Measurements from ENCODE around the gene ACP7.
A peak's percentile ranks its signal among the peaks of the same experiment; 100 is the strongest.
"Not testable (repeated sequence)": the region's sequence is repeated elsewhere in the genome, so short reads cannot be mapped to it uniquely, and the experiment has no call there.

ACP7 gene

DNA sequence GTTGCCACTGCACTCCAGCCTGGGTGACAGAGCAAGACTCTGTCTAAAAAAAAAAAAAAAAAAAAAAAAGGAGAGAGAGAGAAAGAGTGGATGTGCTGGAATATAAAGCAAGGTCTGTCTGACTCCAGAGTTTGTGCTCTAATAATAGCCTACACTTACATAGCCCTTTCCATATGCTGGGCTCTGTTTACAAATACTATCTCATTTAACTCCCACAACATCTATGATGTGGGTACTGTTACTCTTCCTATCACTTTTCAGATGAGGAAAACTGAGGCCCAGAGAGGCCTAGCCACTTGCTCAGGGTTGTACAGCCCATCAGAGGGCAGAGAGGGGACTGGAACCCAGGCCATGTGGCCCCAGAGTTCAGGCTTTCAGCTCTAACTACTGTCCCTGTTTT lies 25.5 kb downstream of the ACP7 start:
- DNase-seq (ENCODE audit: low read depth) = no peak

DNA sequence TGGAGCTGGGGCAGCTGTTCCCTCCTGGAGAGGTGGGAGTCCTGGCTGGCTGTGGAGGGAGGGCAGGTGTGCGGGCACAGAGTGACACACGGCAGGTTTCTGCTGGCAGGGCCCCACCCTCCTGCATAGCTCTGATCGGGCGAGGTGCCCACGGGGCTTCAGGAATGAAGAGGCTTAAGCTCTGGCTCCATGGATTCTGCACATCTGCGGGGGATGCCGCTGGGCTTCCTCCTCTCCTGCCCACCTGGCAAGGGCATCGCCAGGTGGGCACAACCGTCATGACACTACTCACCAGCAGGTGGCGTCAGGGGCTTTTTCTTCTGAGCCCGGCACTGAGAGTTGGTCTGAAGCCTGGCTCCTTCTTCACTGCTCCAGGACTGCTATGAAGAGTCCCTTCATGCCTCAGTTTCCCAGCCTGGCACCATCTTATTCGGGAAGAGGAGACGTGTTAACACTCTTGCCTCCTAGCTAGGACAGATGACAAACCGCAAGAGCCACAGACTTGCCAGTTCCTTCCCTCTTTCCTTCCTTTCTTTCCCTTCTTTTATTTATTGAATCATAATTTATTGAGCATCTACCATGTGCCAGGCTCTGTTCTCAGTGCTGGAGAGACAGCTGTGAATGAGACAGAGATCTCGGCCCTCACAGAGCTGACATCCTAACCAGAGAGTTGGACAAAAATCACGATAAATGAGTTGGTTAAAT lies 26.2 kb downstream of the ACP7 start:
- DNase-seq (ENCODE audit: low read depth) = no peak

DNA sequence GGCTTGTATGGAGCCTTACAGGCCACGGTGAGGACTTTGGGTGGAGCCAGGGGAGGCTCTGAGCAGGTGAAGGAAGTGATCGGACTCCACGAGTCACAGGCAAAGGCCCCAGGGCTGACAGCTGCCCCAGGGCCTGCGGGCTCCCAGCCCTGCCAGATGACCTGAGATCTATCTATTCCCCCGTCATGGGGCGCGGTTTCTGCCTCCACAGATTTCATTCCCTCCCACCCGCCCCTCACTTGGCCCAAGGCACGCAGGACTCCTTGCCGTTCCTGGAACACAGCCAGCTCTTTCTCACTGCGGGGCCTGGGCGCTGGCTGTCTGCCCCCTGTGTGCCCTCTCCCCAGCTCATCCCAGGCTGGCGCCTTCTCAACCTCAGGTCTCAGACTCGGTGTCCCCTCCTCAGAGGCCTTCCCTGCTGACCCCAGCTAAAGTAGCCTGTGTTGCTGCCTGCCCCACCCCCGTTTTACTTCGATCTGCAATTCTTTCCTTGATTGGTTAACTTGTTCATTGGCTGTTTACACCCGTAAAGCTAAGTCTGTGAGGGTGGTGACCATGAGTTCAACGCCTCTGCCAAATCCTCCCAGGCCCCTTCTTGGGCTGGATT lies 27.5 kb downstream of the ACP7 start:
- DNase-seq (ENCODE audit: low read depth) = no peak

DNA sequence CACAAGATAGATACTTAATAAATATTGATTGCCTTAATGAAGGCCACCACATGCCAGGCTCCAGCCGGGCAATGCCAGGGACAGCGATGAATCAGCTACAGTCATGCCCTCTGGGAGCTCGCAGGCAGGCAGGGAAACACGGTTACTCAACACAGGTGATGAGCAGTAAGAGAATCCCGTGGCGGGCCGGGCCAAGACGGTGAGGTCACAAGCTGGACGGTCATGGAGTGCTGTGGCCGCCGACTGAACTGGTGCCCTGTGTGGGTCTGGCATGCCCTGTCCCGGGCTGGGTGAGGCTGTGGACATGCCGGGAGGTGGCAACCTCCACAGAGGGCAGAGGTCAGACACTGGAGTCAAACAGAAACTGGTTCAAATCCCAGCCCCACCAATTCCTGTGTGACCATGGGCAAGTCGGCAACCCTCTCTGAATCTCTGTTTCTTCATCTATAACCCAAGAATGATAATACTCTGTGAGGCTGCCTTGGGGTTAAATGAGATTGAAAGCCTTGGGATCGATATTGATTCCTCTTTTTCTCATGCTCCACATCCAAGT lies 28.2 kb downstream of the ACP7 start:
- peak; percentile 62 for DNase-seq (ENCODE audit: low read depth)

DNA sequence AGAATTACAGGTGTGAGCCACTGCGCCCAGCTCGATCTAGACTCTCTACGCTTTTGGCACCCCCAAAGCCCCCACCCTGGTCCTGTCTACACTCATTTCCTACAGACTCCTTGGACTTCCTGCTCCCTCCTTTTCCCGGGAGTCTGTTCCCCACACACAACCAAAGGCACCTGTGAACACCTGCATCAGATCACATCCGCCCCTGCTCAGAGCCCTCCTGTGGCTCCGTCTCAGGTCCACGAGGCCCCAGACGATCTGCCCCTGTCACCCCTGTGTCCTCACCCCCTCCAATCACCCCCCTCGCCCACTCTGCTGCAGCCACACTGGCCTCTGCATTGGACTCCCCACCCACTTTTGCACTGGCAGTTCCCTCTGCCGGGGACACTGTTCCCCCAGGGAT lies 29.0 kb downstream of the ACP7 start:
- no peak for DNase-seq (ENCODE audit: low read depth)

DNA sequence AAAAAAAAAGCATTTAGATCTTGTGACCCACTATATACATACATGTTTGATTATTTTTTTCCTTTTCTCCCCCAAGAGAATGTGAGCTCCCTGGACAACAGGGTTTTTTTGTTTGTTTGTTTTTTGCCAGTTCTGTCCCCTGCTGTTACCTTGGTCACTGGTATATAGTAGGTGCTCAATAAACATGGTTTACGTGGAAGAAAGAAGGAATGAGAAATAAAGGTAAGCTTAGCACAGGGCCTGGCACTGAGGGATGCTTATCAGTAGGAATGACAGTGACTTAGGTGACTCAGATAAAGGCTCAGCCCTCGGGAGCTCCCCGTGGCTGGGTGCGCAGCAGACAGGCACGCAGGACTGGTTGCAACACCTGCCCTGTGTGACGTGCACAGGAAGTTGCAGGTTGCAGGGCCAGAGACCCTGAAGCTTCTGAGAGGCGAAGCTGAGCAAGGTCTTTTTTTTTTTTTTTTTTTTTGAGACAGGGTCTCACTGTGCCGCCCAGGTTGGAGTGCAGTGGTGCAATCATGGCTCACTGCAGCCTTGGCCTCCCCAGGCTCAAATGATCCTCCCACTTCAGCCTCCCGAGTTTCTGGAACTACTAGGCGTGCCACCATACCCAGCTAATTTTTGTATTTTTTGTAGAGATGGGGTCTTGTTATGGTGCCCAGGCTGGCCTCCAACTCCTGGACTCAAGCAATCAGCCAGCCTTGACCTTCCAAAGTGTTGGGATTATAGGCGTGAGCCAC lies 31.1 kb downstream of the ACP7 start:
- DNase-seq (ENCODE audit: low read depth) = no peak

DNA sequence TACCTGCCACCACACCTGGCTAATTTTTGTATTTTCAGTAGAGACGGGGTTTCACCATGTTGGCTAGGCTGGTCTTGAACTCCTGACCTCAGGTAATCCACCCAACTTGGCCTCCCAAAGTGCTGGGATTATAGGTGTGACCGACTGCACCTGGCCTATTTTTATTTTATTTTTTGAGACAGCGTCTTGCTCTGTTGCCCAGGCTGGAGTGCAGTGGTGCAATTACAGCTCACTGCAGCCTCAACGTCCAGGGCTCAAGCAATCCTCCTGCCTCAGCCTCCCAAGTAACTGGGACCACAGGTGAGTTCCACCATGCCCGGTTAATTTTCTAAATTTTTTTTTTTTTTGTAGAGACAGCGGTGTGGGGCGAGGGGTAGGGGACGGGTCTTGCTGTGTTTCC lies 32.9 kb downstream of the ACP7 start:
- not testable (repeated sequence) for DNase-seq (ENCODE audit: low read depth)

DNA sequence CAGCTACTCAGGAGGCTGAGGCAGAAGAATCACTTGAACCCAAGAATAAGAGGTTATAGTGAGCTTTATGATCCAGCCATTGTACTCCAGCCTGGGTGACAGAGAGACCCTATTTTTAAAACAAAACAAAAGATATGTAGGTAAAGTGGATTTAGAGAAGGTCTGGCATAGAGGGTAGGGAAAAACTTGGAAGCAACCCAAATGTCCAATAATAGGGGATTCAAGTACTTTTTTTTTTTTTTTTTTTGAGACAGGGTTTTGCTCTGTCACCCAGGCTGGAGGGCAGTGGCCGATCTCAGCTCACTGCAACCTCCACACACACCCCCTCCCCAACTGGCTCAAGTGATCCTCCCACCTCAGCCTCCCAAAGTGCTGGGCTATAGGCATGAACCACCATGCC lies 35.7 kb downstream of the ACP7 start:
- no peak for DNase-seq (ENCODE audit: low read depth)

DNA sequence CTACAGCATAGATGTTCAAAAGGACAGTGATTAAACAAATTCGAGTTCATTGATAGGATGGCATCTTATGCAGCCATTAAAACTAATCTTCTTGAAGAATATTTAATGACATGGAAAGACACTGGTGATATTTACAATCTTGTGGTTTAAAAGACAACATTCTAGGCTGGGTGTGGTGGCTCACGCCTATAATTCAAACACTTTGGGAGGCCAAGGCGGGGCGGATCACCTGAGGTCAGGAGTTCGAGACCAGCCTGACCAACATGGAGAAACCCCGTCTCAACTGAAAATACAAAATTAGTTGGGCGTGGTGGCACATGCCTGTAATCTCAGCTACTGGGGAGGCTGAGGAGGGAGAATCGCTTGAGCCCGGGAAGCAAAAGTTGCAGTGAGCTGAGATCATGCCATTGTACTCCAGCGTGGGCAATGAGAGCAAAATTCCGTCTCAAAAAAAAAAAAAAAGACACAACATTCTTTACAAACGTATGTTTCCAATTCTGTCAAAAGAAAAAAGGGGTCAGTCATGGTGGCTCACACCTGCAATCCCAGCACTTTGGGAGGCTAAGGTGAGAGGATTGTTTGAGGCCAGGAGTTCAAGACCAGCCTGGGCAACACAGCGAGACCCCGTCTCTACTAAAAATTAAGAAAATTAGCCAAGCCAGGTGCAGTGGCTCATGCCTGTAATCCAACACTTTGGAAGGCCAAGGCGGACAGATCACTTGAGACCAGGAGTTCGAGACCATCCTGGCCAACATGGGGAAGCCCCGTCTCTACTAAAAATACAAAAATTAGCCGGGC lies 39.0 kb downstream of the ACP7 start:
- no peak for DNase-seq (ENCODE audit: low read depth)

DNA sequence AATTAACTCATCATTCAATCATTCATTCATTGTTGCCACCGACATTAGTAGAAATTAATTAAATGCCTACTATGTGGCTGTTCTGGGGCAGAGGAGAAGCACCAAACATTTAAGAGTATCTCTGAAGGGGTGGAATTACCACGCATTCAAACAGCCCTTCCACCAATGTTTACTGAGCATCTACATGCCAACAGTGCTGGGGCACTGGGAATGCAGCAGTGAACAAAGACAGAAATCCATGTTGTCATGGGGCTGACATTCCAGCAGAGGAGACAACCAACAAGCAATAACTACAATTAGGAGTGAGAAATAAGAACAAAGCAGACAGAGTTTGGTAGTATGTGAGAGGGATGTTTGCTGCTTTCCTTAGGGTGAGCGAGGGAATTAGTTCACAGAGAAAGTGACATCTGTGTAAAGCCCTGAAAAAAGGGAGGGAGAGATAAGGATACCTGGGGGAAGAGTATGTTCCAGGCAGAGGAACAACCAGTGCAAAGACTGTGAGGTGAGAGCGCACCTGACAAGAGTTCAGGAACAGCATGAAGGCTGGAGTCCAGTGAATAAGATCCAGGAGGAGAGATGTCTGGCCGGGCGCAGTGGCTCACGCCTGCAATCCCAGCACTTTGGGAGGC lies 40.1 kb downstream of the ACP7 start:
- no peak for DNase-seq (ENCODE audit: low read depth)

DNA sequence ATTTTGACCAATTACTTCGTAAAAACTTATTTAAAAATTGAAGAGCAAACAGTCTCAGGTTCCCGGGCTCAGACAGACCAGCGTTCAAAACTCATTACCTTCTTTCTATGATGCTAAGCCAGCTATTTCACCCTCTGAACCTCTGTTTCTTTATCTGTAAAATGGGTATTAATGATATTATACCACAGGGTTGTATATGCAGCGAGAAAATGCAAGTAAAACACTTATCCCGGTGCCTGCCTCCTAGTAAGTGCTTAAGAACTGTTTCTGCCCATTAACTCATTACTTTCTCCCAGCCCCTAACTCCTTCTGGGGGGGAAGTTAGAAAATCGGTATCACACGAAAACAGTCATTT lies 41.0 kb downstream of the ACP7 start:
- no peak for DNase-seq (ENCODE audit: low read depth)

DNA sequence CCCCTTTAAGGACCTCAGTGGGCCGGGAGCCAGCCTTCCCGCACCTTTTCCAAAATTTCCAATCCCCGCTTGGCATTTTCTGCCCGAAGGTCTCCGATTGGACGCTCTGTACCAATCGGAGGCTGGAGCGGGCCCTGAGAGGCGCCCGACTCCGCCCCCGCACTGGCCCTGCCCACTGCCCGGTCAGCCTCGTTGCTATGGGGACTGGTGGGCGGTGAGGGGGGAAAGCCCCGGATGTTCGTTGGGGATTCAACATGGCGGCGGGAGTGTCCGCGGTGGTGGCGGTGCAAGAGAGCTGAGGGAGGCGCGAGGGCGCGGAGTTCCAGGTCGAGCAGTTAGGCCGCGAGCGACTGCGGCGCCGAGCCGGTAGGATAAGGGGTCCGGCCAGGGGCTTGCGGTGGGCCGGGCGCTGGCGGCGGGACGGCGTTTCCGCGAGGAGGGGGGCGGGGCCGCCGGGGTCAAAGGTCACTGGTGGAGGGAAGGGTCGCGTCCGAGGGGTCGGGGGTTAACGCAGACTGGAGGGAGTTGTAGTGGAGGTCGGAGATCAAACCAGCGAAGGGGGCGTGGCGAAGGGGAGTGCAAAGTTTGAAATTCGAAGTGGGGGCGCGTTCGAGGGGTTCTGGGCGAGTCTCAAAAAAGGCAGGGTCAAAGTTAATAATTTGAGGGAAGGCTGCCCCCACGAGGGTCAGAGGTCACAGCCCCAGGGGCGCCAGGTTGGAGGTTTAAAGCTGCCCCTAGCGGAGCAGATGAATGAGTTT lies 41.6 kb downstream of the ACP7 start, which contains the start of gene PAK4:
PAK4 (plus strand) TSS at position 233 of the 758 bp plus-strand sequence. CDS start 43,768 bp downstream, outside the sequence.
- DNase-seq (ENCODE audit: low read depth) = peak; percentile 96

DNA sequence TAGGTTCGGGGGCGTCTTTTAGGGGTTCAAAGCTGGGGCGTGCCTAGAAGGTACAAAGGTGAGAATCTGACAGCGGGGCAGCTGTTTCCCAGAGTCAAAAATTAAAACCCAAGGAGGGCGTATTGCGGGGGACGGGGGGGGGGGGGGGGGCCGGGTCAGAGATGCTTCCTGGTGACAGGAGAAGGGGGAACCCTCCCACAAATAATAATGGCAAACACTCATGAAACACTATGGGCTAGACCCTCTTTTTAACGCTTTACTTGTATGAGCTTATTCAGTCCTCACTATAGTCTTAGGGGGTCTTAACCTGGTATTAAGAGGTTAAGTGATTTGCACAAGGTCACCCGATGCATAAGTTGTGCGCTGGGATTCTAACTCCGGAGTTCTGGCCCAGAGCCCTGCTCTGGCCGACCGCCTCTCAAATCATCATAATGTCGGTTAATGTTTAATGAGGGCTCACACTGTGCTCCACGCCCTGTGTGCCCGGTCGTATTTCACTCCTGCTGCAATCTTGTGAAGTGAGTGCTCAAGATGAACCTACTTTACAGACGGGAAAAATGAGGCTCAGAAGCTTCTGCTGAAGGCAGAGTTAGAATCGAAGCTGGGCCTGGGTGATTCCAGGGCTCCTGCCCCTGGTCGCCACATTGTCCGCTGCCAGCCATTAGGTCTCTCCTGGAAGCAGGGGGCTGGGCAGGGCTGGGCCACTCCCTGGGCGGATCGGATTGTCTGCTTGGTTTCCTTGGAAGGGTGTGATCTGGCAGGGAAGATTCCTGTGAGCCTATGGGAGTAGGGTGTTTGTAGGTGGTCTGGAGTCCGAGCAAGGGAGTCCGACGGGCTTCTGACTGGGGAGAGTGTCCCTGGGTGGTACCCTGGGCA lies 42.4 kb downstream of the ACP7 start:
- DNase-seq (ENCODE audit: low read depth) = peak; percentile 49

DNA sequence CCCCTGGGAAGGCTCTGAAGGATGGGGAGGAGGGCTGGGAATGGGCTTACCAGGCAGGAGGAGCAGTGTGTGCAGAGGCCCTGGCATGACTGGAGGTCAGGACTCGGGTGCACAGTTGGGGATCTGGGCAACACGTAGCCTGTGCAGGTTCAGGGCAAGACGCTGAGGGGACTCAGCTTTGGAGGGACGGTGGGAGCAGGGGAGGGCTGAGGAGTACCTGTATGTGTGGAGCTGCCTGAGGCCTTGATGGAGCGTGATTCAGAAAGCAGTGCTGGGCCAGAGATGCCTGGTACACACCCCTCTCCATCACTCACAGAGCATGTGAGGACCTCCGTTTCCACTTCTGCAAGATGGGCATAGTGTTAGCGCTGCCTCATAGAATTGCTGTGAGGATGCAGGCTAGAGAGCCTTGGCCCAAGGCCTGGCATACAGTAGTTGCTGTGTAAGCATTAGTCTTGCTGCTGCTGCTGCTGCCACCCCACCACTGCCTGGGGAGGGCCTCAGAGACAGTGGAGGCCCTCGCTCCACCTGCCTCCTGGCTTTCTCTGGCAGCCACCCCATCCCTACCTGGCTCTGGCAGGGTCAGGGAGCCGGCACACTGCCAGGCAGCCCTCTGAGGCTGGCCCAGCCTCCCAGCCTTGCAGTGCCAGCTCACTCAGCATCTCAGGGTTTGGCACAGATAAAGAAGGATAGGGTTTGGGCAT lies 43.8 kb downstream of the ACP7 start:
- no peak for DNase-seq (ENCODE audit: low read depth)

DNA sequence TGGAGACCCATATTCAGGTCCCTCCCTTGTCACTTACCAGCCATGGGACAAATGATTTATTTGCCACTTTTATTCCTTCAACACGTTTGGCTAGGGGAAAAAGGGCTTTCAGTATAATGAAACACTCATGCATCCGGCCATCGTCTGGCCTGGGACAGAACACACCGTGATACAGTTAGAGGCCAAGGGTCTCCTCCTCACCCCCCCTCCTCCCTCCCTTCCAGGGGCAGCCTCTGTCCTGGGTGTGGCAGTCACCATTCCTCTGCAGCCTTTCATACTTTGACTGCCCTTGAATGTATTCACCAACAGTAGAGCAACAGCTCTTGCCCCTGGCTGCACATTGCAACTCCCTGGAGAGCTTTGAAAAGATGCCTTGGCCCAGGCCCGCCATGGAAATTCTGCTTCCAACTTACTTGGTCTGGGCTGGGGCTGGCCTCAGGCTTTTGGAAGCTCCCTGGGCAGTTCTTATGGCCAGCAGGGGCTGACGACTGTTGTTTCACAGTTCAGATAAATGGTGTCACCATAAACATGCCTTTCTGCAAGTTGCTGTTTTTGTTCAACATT lies 44.4 kb downstream of the ACP7 start:
- no peak for DNase-seq (ENCODE audit: low read depth)

DNA sequence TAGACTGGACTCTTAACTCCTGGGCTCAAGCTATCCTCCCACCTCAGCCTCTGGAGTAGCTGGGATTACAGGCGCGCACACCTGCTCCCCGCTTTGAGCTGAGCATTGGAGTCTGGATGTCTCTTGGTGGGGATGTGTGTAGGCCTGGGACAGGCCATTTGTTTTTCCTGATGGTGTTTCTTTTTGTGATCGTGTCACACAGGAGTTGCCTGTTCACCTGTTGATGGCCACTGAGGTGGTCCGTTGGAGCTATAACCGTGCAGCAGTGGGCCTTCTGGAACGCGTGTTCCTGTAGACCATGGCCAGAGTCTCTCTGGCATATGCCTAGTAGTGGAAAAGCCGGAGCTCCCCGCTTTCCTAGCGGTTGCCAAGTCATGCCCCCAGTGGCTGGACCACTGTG lies 44.9 kb downstream of the ACP7 start:
- DNase-seq (ENCODE audit: low read depth) = no peak

DNA sequence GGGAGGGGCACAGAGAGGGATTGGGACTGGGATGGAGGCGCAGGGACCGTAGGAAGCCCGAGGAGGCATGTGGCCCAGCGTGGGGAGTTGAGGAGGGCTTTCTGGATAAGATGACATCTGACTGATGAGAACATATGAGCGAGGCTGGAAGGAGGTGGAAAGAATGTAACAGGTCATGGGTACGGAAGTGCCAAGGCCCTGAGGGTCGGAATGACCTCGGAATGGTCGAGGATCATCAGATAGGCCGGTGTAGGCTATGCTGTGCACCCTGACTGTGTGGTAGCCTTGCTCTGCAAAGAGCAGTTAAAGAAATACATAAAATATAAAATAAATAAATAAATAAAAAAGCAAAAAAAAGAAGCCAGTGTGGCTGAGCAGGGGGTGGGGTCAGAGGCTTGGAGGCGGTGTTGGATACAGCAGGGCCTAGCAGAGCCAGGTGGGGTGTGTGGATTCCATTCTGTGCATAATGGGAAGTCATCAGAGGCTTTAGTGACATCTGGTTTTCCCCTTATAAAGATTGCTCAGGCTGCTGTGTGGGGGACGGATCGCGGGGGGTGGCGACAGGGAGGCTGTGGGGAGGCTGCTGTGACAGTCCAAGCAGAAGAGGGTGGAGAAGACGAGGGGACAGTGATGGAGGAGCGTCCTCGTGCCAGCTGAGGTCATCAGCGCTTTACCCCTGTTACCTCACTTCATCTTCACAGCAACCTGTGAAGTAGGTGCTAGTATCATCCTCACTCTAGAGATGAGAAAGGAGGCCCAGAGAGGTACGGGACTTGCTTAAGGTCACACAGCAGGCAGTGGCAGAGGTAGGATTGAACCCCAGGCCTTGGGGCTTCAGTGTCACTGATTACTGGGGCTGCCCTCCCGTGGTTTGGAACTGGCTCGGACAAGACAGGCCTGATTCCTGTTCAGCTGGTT lies 46.4 kb downstream of the ACP7 start:
- no peak for DNase-seq (ENCODE audit: low read depth)

DNA sequence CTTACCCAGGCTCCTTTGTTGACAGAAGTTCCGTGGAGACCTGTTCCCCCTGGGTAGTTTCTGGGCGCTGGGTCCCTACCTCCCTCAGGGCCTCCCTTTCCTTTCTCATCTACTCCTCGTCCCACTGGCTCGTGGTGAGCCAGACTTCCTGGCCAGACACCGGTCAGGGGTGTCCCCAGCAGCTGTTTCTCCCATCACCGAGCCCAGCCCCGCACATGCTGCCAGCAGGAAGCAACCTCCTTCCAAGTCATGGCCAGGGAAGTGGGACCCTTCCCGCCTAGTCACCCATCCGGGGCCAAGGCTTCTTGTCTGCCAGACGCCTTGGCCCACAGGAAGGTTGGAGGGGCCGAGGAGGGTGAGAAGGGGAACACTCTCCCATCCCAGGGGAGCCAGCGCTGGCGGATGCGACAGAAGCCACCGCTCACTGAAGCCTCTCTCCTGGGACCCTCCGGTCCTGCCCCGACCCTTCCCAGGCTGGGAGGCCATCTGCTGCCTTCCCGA lies 47.1 kb downstream of the ACP7 start:
- no peak for DNase-seq (ENCODE audit: low read depth)
